COLO829 (cell line): ENCODE results near the gene GTF2IRD1.
"Not testable (repeated sequence)": the region's sequence is repeated elsewhere in the genome, so short reads cannot be mapped to it uniquely, and the experiment has no call there.

ENCODE experiments used
- DNase-seq: peaks from one replicate; pipeline ENCODE4 v3.0.0; 2012; ENCODE audit warnings: low spot score

The GTF2IRD1 gene, protein sequence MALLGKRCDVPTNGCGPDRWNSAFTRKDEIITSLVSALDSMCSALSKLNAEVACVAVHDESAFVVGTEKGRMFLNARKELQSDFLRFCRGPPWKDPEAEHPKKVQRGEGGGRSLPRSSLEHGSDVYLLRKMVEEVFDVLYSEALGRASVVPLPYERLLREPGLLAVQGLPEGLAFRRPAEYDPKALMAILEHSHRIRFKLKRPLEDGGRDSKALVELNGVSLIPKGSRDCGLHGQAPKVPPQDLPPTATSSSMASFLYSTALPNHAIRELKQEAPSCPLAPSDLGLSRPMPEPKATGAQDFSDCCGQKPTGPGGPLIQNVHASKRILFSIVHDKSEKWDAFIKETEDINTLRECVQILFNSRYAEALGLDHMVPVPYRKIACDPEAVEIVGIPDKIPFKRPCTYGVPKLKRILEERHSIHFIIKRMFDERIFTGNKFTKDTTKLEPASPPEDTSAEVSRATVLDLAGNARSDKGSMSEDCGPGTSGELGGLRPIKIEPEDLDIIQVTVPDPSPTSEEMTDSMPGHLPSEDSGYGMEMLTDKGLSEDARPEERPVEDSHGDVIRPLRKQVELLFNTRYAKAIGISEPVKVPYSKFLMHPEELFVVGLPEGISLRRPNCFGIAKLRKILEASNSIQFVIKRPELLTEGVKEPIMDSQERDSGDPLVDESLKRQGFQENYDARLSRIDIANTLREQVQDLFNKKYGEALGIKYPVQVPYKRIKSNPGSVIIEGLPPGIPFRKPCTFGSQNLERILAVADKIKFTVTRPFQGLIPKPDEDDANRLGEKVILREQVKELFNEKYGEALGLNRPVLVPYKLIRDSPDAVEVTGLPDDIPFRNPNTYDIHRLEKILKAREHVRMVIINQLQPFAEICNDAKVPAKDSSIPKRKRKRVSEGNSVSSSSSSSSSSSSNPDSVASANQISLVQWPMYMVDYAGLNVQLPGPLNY

DNA sequence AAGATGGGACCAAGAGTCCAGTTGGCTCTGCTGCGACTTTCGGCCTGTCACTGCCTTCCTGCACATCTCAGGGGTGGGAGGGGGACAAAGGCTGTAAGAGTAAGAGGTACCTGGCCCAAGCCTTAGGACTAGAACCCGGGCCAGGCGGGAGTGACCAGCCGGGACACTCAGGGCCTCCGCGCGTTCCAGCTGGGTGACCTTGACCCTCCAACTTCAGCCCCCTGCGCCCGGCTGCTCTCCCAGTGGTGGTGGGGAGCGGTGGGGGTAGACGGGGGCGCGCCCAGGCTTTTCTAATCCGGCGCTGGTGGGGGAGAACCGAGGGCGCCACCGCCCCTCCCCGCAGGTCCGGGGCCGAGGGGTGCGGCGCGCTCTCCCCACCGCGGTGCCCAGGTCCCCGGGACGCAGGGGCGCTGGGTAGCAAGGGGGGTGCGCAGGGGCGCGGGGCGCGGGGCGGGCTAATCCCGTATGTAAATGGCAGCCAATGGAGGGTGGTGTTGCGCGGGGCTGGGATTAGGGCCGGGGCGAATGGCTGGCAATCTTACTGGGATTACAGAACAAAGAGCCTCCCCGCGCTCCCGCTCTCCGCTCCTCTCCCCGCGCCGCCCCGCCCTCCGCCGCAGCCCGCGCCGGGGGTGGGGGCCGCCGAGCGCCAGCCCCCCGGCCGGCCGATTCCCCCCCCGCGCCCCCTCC is at the start of gene GTF2IRD1:
Gene GTF2IRD1 (plus strand): TSS at position 585 of the 690 bp plus-strand sequence. CDS start 54,175 bp downstream, outside the sequence.
- peak; percentile 73 for DNase-seq

DNA sequence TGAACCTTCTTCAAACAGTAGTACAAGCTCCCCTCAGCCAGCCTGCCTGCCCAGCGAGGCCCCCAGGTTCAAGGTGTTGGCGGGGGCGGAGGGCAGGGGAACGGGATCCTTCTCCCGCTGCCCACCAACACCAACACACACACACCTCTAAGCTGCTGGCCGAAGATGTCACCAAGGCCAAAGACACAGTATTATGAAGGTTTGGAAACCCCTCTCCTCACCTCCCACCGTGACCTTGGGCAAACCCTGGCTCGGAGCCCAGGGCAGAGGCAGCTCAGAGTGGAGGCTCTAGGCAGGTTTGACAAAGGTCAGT is 49.4 kb upstream of the GTF2IRD1 start:
- no peak for DNase-seq

DNA sequence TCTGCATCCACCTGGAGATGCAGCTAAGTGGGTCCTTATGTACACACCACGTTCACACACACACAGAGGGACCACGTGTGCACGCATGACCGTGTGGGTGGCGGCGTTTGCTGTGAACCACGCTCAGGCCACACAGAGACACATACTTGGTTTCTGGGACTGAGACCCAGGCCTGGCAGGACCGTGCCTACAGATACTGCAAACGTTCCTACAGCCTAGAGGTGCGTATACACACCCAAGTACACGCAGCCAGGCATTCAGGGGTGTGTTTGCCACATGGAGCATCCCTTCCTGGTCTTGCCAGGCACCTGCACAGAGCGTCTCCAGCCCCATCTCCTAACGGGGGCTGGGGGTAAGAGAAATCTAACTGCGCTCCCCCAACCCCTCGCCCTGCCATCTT is 49.0 kb upstream of the GTF2IRD1 start:
- no peak for DNase-seq

DNA sequence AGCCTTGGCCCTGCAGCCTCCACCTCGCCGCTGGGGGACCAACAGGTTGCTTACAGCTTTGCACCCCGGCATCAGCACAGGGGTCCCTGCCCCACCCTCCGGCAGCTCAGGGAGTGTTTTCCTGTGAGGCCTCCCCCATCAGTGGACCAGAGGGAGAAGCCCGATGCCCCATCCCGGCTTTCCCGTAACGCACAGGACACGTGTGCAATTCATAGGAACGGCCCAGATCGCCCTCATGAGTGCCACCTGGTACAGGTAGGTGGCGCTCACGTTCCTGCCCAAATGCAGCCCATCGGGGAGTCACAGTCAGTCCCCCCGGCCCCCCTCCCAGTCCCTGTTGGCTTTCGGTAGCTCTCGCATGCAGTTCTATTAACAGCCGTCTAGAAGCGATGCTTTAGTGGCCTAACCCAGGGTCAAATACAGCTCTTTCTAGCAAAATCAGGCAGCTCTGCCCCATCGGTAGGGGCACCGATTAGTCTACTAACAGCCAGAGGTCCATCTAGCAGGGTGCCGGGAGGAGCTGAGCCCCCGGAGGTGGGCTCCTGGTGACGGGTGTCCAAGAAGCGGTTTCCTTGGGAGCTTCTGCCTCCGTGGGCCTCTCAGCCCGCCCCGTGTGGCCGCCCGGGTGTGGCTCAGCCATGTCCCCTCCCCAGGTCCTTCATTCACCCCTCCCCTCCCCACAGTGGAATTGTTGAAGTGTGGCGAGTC is 48.4 kb upstream of the GTF2IRD1 start:
- no peak for DNase-seq

DNA sequence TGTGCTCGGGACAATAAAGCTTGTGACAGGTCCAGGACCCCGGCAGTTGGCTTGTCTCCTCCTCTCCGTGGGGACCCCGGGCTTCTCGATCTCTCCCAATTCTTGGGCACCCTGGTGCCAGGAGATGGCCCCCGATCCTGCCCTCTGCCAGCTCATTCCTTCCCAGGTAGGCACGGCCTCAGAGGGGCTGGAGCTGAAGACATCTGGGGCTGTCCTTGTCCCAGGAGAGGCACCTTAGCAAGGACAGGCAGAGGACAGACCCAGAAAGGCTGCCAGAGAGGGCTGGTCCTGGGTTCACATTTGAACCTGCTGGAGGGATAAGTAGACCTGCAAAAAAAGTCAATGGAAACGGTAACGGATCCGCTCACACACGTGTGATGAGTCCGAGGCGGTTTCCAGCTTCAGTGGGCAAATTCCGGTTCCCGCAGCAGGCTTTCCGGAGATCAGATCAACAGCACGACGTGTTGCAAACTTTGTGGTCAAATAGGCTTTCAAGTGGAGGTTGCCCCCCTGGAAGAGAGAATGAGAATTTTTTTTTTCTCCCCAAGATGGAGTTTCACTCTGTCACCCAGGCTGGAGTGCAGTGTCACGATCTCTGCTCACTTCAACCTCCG is 47.7 kb upstream of the GTF2IRD1 start:
- DNase-seq: no peak

DNA sequence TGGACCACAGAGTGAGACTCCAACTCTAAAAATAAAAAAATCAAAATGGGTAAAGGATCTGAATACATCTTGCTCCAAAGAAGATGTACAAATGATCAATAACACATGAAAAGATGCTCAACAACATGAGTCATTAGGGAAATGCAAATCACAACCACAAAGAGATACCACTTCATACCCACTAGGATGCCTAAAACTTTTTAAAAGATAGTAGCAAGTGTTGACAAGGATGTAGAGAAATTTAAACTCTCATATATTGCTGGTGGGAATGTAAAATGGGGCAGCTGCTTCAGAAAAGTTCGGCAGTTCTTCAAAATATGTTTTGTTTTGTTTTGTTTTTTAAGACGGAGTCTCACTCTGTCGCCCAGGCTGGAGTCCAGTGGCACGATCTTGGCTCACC is 45.7 kb upstream of the GTF2IRD1 start:
- DNase-seq: no peak

DNA sequence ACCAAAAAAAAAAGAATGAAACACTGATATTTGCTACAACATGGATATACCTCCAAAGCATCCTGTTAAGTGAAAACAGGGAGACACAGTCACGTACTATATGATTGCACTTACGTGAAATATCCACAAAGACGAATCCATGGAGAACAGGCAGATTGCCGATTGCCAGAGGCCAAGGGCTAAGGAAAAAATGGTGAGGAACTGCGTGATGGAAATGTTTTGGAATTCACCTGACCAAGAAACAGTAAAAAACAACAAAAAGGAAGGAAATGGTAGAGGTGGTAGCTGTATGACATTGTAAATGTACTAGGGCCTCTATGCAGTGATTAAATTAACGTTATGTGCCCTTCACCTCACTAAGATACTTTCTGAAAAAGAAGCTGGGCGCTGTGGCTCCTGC is 44.1 kb upstream of the GTF2IRD1 start:
- no peak for DNase-seq

DNA sequence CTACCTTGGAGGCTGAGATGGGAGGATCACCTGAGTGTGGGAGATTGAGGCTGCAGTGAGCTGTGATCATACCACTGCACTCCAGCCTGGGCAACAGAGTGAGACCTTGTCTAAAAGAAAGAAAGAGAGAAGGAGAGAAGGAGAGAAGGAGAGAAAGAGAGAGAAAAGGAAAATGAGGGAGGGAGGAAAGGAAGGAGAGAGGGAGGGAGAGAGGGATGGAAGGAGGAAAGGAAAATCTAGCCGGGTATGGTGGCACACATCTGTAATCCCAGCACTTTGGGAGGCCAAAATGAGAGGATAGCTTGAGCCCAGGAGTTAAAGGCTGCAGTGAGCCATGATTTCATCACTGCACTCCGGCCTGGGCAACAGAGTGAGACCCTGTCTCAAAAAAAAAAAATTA is 42.9 kb upstream of the GTF2IRD1 start:
- DNase-seq: no peak

DNA sequence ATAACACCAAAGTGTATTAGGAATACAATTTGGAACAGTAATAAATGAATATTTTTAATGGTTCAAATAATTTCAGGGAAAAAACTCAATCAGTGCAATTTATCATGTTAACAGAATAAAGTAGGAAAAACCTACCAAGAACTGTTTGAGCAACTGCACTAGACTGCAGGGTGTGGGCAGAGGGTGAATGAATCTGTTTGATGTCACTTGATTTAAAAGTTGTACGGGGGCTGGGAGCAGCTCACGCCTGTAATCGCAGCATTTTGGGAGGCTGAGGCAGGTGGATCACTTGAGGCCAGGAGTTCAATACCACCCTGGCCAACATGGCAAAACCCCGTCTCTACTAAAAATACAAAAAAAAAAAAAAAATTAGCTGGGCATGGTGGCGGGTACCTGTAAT is 42.1 kb upstream of the GTF2IRD1 start:
- DNase-seq: not testable (repeated sequence)

DNA sequence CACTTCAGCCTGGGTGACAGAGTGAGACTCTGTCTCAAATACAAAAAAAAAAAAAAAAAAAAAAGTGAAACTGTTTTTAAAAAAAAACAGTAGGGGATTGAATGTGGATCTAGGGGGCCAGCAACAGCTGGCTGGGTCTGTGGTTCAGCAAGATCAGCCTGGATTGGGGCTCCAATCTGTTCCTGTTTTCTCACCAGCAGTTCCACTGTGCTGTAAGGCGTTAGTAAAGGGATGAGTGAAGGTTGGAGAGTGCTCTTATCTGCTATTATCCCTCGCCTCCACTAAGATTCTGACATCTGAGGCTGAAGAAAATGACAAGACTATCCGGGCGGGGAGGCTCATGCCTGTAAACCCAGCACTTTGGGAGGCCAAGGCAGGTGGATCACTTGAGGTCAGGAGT is 41.6 kb upstream of the GTF2IRD1 start:
- no peak for DNase-seq

DNA sequence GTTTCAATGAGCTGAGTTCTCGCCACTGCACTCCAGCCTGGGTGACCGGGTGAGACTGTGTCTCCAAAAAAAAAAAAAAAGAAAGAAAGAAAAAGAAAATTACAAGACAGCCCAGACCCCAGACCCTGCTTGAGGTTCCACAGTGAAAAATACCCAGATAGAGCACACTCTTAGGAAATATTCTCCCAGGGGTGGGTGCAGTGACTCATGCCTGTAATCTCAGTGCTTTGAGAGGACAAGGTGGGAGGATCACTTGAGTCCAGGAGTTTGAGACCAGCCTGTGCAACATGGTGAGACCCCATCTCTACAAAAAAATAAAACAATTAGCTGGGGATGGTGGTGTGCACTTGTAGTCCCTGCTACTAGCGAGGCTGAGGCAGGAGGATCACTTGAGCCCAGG is 41.1 kb upstream of the GTF2IRD1 start:
- no peak for DNase-seq

DNA sequence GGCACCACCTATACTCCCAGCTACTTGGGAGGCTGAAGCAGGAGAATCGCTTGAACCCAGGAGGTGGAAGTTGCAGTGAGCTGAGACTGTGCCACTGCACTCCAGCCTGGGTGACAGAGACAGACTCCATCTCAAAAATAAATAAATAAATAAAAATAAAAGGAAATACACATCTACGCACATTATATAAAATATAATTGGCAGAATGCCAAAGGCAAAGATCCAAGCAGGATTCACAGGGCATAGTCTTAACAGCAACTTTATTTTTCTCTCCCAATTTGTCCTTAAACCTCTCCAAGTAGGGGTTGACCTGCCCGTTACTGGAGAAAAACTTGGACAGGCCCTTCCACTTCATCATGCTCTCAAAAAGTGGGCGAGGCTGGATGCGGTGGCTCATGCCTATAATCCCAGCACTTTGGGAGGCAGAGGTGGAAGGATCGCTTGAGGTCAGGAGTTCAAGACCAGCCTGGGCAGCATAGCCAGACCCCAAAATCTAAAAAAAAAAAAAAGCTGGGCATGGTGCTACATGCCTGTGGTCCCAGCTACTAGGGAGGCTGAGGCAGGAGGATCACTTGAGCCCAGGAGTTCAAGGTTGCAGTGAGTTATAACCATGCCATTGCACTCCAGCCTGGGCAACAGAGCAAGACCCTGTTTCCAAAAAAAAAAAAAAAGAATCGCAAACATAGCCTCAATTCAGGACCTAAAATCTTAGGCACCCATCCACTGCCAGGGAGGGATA is 38.9 kb upstream of the GTF2IRD1 start:
- not testable (repeated sequence) for DNase-seq

DNA sequence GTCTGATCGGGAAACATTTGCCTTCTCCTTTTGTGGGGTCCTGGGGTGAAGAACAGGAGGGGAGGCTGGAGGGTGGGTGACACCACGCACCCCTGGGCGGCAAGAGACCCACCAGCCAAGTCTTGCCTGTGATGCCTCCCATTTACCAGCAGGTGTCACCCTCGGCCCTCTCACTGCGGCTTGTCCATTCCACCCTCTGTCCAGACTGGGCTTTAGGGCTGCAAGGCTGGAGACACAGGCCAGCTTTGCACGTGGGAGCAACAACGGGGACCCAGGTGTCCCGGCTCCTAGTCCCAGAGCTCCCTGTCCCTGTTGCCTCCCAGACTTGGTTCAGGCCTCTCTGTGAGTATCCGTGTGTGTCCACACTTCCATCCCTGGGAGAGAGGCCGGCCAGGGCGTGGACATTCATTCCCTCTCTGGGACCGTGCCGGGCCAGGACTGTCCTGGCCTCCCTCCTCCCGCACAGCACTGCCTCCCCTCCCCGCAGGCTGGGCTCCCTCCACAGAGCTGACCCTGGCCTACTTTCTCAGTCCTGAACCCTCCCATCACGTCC is 36.2 kb upstream of the GTF2IRD1 start:
- peak; percentile 94 for DNase-seq

DNA sequence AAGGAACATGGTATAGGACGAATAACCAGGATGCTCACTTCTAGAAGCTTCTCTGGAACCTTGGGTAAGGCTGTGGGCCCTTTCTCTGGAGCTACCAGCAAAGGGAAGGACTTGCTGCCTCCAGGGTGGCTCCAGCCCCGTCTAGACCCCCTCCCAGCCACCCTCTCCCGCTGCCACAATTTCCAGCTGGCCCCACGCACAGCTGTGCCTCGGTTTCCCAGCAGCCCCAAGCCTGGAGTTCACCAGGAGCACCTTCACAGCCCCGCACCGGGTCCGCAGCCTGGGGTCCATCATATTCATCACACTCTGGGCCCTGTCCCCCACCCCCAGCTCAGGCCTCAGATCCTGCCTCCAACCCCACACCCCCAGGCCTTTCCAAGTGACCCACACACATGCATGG is 35.6 kb upstream of the GTF2IRD1 start:
- no peak for DNase-seq

DNA sequence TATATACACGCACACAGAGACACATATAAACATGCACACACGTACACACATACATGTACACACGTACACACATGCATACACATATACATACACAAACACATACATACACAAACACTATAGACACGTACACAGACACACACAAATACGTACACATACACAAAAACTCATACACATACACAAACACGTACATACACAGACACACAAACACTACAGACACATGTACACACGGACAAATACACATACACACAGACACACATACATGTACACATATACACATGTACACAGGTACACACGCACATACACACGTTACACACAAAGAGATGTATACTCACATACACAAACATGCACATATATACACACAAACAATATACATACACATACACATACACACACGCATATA is 35.2 kb upstream of the GTF2IRD1 start:
- no peak for DNase-seq

DNA sequence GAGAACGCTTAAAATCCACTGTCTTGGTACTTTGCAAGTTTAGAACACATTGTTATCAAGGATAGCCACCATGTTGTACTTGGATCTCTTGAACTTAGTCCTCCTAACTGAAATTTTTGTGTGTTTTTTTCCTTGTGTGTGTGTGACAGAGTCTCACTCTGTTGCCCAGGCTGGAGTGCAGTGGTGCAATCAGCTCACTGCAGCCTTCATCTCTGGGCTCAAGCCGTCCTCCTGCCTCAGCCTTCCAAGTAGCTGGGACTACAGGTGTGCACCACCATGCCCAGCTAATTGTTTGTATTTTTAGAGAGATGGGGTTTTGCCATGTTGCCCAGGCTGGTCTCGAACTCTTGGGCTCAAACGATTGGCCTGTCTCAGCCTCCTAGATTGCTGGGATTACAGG is 34.5 kb upstream of the GTF2IRD1 start:
- not testable (repeated sequence) for DNase-seq

DNA sequence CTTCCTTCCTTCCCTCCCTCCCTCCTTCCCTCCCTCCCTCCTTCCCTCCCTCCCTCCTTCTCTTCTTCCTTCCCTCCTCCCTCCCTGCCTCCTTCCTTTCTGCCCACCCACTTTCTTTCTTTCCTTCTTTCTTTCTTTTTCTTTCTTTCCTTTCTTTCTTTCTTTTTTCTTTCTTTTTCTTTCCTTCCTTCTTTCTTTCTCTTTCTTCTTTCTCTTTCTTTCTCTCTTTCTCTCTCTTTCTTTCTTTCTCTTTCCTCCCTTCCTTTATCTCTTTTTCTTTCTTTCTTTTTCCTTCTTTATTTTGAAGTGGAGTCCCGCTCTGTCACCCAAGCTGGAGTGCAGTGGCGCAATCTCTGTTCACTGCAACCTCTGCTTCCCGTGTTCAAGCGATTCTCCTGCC is 33.7 kb upstream of the GTF2IRD1 start:
- DNase-seq: no peak

DNA sequence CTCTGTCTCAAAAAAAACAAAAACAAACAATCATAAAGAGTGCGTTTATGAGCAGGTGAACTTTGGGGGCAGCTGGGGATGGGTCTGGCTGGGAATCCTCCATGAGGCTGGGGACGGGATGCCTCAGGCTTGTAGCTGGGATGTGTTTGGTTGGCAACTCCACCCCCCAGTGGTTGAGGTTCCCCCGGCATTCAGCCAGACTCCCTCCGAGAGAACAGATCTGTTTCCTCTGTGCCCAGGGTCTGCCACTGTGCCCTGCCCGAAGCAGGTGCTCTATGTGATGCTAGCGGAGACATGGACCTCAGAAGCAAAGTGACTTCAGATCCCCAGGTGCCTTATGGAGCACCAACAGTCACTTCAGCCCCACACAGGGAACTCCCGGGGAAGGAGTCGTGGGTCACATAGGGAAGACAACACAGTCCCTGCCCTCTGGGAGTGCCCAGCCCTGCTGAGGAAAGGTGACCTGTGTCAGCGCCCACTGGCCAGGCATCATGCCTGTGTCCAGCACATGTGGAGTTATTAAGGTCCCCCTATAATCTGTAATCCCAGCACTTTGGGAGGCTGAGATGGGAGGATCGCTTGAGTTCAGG is 29.3 kb upstream of the GTF2IRD1 start:
- DNase-seq: no peak

DNA sequence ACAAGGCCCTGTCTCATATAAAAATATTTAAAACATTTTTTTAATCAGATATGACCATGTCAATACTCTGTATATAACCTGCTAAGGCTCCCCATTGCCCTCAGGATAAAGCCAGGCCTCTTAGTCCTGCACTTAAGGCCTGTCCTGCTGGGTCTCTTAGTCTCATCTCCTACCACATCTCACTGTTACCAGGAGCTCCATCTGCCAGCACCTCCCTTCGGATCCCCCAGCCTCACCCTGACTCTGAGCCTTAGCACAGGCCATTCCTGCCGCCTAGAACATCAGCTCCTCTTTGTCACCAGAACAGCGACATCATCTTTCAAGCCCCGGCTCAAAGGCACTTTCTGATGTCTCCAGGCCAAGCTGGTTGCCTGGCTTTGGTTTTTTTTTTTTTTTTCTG is 25.7 kb upstream of the GTF2IRD1 start:
- DNase-seq: no peak

DNA sequence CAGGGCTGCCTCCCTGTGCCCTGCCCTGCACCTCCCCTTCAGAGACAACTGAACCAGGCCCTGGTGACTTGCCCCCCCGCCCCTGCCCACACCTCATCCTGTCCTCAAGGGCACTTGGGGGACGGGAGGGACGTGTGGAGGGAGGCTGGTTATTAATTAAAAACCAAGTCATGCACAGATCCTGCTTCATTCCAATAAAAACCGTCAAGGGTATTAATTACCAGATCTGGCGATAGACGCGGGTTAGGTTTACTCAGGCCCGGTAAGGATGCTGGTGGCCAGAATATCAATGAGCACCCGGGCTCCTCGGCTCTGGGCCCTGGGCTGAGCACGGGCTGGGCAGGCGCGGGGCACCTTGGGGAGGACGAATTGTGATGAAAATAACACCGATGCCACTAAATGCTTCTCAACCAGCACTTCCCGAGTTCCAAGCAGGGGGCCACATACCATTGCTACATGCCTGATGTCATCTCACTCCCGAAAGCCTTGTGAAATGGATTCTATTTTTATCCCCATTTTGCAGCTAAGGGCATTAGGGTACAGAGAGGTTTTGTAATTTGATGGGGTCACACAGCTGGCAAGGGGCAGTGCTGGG is 24.5 kb upstream of the GTF2IRD1 start:
- no peak for DNase-seq
